ENCODE results near the gene ARMC6.
"Not testable (repeated sequence)": the region's sequence is repeated elsewhere in the genome, so short reads cannot be mapped to it uniquely, and the experiment has no call there.

ARMC6 gene

DNA sequence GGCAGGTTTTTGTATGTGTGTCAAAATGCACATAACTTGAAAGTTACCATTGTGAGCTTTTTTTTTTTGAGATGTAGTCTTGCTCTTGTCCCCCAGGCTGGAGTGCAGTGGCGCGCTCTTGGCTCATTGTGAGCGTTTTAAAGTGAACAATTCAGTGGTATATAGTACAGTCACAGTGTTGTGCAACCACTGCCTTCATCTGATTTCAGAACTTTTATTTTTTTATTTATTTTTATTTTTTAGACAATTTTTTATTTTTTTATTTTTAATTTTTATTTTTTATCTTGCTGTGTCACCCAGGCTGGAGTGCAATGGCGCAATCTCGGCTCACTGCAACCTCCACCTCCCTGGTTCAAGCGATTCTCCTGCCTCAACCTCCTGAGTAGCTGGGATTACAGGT, 45.4 kb downstream of the ARMC6 start:
- no peak for DNase-seq

DNA sequence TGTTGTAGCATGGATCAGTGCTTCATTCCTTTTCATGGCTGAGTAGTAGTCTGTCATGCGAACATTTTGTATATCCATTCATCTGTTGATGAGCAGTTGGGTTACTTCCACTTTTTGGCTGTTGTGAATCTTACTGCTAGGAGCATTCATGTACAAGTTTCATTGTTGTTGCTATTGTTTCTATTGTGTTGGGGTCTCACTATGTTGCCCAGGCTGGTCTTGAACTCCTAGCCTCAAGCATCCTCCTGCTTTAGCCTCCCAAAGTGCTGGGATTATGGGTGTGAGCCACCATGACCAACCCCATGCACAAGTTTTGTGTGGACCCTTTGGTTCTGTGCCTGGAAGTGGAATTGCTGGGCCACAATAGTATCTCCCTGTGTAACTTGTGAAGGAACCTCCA, 46.2 kb downstream of the ARMC6 start:
- DNase-seq: no peak

DNA sequence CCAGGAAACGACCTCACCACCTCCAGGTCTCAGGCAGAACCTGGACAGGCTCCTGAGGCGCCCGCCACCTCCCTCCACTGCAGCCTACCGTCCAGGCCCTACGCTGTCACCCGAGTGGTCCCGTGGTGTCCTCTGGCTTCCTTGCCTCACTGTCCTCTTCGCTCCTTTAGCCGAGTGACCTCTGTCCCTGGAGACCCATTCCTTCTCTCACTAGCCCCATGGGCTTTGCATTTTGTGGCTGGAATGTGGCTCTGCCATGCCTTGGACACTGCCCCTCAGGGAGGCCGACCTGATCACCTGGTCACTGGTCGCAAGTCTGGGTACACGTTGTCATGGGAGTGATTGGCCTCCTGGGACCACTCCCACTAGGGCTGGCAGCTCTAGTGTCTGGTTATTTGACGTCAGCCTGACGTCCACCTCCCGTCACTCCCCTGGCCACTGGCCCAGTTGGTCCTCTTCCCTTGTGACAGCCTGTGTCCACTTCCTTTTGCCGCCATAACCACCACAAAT, 48.3 kb downstream of the ARMC6 start:
- DNase-seq: no peak

DNA sequence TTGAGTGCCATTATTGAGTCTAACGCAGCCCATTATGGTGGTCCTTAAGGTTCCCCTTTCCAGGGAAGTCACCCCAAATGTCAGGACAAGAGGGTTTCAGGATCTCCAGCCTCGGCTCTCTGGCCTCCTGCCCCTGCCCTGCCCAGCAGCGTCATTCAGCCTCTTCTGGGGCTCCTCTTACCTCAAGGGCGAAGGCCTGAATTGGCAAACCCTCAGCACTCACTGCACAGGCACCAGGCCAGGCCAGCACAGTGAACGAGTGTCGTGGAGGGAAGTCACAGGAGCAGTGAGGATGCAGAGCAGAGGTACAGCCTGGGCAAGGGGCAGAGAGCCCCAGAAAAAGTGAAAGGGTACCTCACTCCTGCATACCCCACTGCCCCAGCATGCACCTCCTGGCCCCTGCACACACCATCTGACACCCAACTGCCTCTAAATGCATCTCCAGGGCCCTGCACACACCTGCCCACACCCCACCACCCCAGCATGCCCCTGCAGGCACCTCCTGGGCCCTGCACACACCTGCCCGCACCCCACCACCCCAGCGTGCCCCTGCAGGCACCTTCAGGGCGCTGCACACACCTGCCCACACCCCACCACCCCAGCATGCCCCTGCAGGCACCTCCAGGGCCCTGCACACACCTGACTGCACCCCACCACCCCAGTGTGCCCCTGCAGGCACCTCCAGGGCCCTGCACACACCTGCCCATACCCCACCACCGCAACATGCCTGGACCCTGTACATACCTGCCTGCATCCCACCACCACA, 50.2 kb downstream of the ARMC6 start:
- no peak for DNase-seq

DNA sequence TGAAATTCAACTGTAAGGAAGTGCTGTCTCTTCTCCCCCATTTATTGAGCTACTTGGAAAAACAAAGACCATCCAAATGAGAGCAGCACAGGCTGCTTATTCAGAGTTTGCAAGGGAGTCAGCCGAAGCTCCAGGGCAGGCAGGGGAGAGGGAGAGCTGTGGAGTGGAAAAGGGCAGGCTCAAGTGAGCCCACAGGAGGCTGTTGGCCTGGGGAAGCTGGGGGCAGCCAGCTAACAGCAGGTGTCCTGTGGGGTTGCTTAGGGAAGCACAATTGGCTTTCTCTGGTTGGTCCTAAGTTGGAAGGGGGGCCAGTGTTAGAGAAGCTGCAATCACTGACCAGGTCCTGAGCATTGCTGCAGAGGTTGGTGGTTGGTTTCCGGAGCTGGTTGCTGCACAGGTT, 54.3 kb downstream of the ARMC6 start:
- DNase-seq: no peak

DNA sequence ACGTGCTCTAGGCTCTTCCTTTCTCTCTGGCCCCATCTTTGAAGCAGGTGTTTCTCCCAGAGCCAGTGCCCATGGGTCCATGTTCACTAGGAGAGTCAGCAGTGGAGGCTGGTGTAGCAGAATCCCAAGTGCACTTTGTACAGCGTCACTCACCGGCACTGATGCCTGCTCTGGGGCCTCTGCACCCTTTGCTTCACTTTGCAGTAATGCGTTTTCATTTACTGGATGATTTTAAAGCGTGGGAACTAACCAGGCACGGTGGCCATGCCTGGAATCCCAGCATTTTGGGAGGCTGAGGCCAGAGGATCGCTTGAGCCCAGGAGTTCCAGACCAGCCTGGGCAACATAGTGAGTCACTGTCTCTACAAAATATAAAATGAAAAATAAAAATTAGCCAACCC, 61.1 kb downstream of the ARMC6 start:
- no peak for DNase-seq

DNA sequence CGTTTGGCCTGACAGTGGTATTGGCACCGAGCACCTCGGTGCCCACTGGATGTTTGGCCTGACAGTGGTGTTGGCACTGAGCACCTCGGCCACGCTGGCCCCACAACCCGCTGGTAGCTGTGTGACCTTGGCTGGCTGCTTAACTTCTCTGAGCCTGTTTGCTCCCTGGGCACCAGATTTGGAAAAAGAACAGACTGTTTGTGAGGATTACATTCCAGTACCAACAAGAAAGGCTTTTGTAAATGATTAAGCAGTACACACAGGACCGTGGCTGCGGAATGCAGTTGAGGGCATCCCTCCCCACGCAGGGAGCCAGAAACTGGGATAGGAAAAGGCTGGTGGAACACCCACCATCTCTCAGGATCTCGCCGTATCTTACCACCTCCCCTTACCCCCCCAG, 62.3 kb downstream of the ARMC6 start:
- DNase-seq: no peak

DNA sequence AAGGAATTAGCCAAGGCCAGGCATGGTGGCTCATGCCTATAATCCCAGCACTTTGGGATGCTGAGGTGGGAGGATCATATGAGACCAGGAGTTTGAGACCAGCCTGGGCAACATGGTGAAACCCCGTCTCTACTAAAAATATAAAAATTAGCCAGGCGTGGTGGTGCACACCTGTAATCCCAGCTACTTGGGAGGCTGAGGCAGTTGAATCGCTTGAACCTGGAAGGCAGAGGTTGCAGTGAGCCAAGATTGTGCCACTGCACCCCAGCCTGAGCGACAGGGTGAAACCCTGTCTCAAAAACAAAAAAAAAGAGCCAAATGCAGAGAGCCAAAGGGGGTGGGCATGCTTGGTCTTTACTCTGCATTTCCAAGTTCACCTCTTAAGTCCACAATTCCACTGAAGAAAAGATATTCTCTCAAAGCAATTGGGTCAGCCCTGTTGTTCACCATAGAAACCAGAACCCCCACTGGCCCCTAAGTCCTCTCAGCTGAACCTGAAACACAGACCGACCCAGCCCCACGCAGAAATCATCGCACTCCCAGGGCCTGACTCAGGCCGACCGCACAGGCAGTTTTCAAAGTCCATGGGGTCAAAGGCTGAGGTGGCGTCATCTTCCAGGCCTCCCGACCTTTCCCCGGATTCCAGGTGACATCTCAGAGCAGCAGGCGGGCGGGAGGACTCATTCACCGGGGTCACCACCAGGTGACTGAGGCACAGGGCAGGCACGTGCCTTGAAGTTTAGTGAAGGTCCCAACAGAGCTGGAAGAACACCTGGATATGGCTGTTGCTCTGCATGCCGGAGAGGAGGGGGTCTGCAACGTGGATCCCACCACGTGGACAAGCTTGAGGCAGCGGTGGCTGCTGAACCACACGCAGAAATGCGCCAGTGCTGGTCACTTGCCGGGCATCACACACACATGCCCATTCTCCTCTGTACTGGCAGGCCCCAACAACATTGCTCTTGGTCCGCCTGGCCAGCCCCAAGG, 63.5 kb downstream of the ARMC6 start:
- DNase-seq: no peak

DNA sequence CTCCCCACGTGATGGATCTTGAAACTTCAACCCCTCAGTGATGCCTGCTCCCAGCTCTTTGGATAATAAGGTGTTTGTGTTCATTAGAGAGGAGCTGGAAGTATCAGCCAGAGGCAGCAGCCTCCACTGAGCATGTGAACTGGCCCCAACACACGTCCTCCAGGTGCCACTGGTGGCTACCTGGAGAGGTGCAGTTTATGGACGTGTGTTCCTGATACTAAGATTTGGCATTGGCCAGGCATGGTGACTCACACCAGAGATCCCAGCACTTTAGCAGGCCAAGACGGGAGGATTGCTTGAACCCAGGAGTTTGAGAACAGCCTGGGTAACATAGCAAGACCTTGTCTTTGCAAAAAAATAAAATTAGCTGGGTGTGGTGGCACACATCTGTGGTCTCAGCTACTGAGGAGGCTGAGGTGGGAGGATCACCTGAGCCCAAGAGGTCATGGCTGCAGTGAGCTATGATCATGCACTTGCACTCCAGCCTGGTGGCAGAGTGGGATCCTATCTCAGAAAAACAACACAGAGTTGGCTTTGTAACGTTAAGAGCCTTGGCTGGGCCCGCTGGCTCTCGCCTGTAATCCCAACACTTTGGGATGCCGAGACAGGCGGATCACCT, 64.8 kb downstream of the ARMC6 start:
- no peak for DNase-seq

DNA sequence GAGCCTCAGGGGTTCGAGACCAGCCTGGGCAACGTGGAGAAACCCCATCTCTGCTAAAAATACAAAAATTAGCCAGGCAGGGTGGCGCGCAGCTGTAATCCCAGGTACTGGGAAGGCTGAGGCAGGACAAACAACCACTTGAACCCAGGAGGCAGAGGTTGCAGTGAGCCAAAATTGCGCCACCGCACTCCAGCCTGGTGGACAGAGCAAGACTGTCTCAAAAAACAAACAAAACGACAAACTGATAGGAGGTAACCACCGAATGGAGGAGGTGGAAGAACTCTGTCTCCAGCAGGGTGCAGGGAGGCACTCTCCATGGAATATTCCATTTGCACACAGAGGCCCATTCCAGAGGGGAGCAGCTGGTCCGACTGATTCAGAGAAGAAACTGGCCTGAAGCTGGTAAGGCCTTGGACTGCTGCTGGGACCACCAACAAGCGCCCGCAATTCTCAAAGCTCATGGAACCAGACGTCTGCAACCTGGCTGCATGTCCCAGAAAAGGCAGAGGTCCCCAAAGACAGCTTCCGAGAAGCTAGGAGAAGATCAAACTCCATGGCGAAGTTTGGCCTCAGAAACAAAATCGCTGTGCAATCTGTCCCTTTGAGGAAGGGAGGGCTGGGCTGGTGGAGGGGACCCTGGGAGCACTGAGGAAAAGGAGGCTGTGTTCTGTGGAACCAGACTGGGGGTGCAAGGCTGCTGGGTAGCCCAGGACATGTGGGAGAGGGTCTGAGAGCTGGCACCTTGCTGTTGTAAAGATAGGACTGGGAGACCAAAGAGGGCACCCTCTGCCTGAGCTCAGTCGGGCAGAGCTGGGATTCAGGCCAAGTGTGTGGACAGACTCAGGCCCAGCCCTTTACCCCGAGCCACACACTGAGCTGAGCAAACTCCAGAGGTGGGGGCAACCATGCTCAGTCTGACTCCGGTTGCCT, 65.6 kb downstream of the ARMC6 start:
- no peak for DNase-seq

DNA sequence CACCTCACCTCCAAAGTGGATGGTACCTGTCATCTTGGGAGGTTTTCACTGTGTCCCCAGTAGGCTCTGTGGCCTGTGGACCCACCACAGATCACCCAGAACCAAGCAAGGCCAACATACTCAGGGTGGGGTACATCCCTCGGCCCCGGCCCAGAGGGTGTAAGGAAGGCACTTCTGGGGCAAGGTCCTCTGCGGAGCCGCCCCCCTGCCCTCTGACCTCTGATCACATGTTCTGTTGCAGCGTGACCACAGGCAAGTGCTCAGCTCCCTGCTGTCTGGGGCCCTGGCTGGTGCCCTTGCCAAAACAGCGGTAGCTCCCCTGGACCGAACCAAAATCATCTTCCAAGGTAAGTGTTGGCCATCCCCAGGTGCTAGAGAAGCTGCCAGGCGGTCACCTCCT, 68.1 kb downstream of the ARMC6 start:
- DNase-seq: no peak

DNA sequence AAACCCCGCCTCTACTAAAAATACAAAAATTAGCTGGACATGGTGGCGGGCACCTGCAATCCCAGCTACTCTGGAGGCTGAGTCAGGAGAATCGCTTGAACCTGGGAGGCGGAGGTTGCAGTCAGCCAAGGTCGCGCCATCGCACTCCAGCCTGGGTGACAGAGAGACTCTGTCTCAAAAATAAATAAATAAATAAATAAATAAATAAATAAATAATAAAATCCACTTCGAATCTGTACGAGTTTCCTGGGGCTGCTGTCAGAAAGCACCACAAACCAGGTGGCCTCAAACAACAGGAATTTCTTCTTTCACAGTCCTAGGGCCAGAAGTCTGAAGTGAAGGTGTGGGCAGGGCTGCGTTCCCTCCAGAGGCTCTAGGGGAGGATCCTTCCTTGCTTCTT, 69.2 kb downstream of the ARMC6 start:
- DNase-seq: not testable (repeated sequence)

DNA sequence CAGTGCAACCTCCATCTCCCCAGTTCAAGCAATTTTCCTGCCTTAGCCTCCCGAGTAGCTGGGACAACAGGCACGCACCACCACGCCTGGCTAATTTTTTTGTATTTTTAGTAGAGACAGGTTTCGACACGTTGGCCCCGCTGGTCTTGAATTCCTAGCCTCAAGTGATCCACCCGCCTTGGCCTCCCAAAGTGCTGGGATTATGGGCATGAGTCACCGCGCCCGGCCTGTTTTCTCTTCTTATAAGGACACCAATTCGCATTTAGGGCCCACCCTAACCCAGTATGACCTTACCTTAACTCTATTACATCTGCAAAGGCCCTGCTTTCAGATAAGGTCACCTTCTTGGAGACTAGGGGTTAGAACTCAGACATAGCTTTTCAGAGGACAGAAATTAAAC, 69.8 kb downstream of the ARMC6 start:
- no peak for DNase-seq

DNA sequence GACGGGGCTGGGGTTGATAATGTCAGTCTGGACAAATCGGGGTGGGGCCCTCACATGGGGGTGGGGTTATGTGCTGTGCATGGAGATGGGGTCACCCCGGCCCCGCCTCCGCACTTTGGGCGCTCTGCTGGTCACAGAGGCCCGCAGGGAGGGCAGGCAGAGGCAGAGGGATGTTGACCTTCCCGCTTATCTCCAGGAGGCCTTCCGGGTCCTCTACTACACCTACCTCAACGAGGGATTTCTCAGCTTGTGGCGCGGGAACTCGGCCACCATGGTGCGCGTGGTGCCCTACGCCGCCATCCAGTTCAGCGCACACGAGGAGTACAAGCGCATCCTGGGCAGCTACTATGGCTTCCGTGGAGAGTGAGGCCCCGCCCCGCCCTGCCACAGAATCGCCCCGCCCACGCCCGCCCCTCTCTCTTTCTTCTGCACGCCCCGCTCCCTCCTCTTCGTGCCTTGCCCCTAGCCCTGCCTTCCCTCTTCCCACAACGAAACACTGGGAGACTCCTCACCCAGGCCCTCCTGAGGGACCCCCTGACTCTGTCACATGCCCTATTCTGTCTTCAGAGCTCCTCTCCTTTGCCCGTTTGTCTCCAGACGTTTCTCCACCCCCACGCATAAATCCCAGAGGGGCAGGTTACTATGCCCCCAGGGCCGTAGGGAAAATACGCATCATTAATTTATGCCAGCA, 72.1 kb downstream of the ARMC6 start:
- DNase-seq: no peak

DNA sequence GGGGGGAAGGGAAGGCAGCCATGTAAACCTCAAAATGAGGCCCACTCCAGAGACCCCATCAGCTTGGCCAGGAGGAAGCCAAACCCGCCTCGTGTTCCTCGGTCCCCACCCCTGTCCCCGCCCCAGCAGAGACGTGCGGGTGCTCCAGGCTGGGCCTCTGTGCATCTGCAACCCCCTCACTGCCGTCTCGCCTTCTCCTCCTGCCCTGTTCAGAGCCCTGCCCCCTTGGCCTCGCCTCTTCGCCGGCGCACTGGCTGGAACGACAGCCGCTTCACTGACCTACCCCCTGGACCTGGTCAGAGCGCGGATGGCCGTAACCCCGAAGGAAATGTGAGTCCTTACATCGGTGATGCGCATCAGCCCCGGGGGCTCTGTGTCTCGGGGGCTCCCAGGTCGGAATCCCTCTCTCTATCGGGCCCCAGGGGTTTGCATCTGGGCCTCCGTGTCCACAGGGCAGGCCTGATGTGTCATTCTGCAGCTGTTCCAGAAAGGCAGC, 72.7 kb downstream of the ARMC6 start:
- no peak for DNase-seq

DNA sequence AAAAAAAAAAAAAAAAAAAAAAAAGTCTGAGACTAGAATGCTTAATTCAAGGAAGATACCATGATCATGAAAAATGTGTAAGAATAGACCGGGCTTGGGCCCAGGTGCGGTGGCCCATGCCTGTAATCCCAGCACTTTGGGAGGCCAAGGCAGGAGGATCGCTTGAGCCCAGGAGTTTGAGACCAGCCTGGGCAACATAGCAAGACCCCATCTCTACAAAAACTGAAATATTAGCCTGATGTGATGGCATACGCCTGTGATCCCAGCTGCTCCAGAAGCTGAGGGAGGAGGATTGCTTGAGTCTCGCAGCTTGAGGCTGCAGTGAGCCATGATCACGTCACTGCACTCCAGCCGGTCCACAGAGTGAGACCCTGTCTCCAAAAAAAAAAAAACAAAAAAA, 73.5 kb downstream of the ARMC6 start:
- not testable (repeated sequence) for DNase-seq

DNA sequence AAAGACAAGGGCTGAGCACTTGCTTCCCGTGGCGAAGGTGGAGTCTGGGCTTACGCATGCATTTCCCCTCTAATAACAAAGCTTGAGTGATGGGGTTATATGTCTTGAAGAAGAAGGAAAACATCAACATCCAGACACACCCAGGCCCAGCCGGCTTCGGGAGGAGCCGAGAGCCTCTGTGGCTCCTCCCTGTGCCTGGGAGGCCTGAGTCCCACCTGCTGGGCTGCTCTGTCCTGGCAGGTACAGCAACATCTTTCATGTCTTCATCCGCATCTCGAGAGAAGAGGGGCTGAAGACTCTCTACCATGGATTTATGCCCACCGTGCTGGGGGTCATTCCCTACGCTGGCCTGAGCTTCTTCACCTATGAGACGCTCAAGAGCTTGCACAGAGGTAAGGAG, 74.3 kb downstream of the ARMC6 start:
- DNase-seq: no peak
